GM19328 (cell line): ENCODE results near the gene RAN.
"Not testable (repeated sequence)": the region's sequence is repeated elsewhere in the genome, so short reads cannot be mapped to it uniquely, and the experiment has no call there.

Experiments used
- ATAC-seq: cut with Tn5 transposase; IDR thresholded peaks from one replicate; pipeline ENCODE4 v1.9.1; 2021; ENCODE audit warnings: mild to moderate bottlenecking, moderate library complexity; ENCODE audit not compliant: unreplicated experiment

The RAN gene

GRCh38 chr12:130849561-130850417 is 22.1 kb upstream of the RAN start:
- no peak for ATAC-seq

GRCh38 chr12:130850418-130851021 is 21.3 kb upstream of the RAN start:
- ATAC-seq: no peak

- ATAC-seq: no peak
Observed at GRCh38 chr12:130856088-130856487, 15.8 kb upstream of the RAN start.

- no peak for ATAC-seq
Observed at GRCh38 chr12:130858084-130858483, 13.8 kb upstream of the RAN start.

- ATAC-seq: no peak
Observed at GRCh38 chr12:130859161-130859560, 12.7 kb upstream of the RAN start.

- no peak for ATAC-seq
Observed at GRCh38 chr12:130860311-130860710, 11.6 kb upstream of the RAN start.

- no peak for ATAC-seq
Observed at GRCh38 chr12:130862161-130862560, 9.7 kb upstream of the RAN start.

- not testable (repeated sequence) for ATAC-seq
Observed at GRCh38 chr12:130862771-130863170, 9.1 kb upstream of the RAN start.

- no peak for ATAC-seq
Observed at GRCh38 chr12:130863298-130863697, 8.6 kb upstream of the RAN start.

- no peak for ATAC-seq
Observed at GRCh38 chr12:130868412-130868811, 3.5 kb upstream of the RAN start.

GRCh38 chr12:130870442-130871285 is 1.2 kb upstream of the RAN start:
- ATAC-seq: peak; percentile 45

- ATAC-seq: peak; percentile 22
Observed at GRCh38 chr12:130872179-130873096, 572 bp downstream of the RAN start.

GRCh38 chr12:130873106-130873795 is 1.4 kb downstream of the RAN start:
- no peak for ATAC-seq

GRCh38 chr12:130873825-130874224 is 2.0 kb downstream of the RAN start:
- no peak for ATAC-seq

GRCh38 chr12:130874696-130875095 is 2.8 kb downstream of the RAN start:
- no peak for ATAC-seq

GRCh38 chr12:130875193-130875592 is 3.3 kb downstream of the RAN start:
- no peak for ATAC-seq

GRCh38 chr12:130875708-130876107 is 3.8 kb downstream of the RAN start:
- not testable (repeated sequence) for ATAC-seq

GRCh38 chr12:130876297-130876696 is 4.4 kb downstream of the RAN start:
- ATAC-seq: no peak

- ATAC-seq: no peak
Observed at GRCh38 chr12:130876758-130877157, 4.9 kb downstream of the RAN start.

GRCh38 chr12:130877333-130877732 is 5.5 kb downstream of the RAN start:
- no peak for ATAC-seq
